Rectal smooth muscle tissue (tissue), 1 donor: ENCODE data around the gene GSC2.

Source experiments
- H3K27ac ChIP-seq: one replicate; pipeline ENCODE4 v1.7.0; 2013; ENCODE audit warnings: low read depth, low read length, inconsistent platforms
- H3K27me3 ChIP-seq: one replicate; pipeline ENCODE4 v1.7.0; 2013; ENCODE audit warnings: low read length; ENCODE audit not compliant: control insufficient read depth, insufficient read depth
- H3K36me3 ChIP-seq: one replicate; pipeline ENCODE4 v1.7.0; 2013; ENCODE audit warnings: low read length; ENCODE audit not compliant: control insufficient read depth, insufficient read depth
- H3K4me1 ChIP-seq: one replicate; pipeline ENCODE4 v1.7.0; 2013; ENCODE audit warnings: low read length; ENCODE audit not compliant: control insufficient read depth, insufficient read depth
- H3K4me3 ChIP-seq: one replicate; pipeline ENCODE4 v1.7.0; 2013; ENCODE audit warnings: low read length
- H3K9ac ChIP-seq: one replicate; pipeline ENCODE4 v1.7.0; 2013; ENCODE audit warnings: low read length

Gene GSC2

DNA sequence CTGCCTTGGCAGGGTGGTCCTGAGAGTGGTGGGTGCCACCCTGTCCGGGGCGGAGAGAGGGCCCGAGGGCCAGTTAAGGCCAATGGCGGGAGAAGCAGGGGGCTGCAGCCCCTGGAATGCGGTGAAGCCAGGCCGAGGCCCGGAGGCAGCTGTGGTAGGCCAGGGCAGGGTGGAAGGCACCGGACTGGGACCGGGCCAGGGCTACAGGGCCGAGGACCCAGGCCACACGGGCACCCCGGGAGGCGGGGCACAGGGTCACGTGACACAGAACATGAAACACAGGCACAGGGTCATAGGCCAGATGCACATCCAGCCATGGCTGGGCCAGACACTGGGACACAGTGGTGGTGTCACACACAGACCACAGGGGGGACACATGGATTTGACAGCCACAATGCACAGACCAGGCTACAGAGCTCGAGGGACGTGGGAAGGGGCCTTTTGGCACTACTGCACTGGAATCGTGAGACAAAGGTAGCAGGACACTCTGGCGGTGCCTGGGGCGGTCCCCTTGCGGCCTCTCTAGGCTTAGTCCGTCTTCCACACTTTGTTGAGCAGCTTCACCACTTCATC, 25.6 kb upstream of the GSC2 start:
- no peak overlapping the region for H3K4me3 ChIP-seq

DNA sequence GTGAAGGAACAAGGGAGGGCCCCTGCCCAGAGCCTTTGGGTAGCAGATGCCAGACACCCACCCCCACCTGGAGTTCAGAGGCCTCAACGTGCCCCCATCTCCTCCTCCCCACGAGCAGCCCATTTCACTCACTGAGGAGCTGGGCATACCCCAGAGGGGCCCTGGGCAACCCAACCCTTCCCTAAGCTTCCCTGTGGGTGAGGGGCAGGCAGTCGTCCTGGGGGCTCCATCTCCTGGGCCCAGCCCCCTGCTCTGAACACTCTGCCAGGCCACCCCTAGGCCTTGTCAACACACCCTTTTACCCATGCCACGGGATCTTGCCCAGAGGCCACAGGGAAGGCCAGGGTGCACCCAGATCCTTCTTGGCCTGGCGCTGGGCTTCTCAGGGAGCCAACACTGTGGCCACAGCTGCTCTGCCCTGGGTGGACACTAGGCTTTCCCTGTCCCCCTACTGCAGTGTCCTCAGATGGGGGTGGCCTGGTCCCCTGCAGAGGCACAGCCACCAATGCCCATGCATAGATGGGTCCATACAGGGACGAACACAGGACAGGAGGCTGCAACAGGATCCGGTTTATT, 25.0 kb upstream of the GSC2 start:
- H3K9ac ChIP-seq: no peak overlapping the region
- peaks cover 2% of the 10 kb centered on the region for H3K27me3 ChIP-seq
- H3K27ac ChIP-seq: no peak overlapping the region
- no peak overlapping the region for H3K4me3 ChIP-seq
- peaks cover 26% of the 10 kb centered on the region for H3K4me1 ChIP-seq
- peaks cover 2% of the 10 kb centered on the region for H3K36me3 ChIP-seq

More for the DNA sequence above, 25.6 kb upstream of the GSC2 start:
- H3K9ac ChIP-seq: peak overlapping the region; percentile 49
- peaks cover 2% of the 10 kb centered on the region for H3K36me3 ChIP-seq
- H3K4me1 ChIP-seq: peaks cover 23% of the 10 kb centered on the region
- no peak overlapping the region for H3K27ac ChIP-seq
- H3K27me3 ChIP-seq: no peaks in the 10 kb centered on the region

DNA sequence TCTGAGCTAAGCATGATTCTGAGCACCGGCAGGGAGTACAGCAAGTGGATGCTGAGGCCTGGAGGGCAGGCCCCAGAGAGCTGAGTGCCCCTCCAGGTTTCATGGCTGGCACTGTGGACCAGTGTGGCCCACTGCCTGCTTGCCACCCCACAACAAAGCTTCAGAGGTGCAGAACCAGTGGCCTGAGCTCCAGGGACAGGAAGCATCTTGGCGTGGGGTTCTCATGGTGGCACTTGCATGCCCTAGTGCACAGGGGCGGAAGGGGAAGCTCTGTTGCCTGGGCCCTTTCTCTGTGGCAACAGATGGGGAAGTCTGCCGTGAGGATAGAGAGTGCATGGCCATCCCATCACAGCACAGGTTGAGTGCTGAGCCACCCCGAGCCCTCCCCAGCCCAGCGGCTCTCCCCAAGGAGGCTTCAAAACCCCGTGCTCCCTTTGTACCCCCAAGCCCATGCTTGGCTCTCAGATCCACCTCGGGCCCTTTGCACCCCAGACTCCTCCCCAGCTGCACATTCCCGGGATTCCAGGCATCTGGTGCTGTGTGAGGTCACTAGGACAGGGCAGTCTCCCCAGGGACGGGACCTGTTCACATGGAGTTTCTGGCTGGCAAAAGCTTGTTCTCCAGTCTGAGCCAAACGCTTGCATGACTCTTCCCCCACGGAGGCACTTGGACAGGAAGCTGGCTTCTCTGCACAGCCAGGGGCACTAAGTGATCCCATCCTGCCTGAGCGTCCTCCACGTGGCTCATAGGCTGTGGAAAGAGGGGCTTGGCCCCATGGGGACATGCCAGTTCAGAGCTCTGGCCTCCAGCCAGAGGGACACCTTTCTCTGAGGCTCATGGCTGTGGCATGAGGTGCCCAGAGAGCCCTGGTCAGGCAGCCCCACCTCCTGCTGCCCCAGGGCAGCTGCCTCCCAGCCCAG, 24.3 kb upstream of the GSC2 start:
- Histone ChIP-seq H3K36me3 (peaks cover 2% of the 10 kb centered on the region), H3K4me3 (no peak overlapping the region), H3K27ac (no peak overlapping the region), H3K4me1 (peaks cover 22% of the 10 kb centered on the region), H3K27me3 (peaks cover 9% of the 10 kb centered on the region), H3K9ac (no peak overlapping the region)

- peaks cover 15% of the 10 kb centered on the region for H3K27me3 ChIP-seq
- no peak overlapping the region for H3K27ac ChIP-seq
- H3K4me3 ChIP-seq: peak overlapping the region; percentile 92
- no peak overlapping the region for H3K9ac ChIP-seq
- peaks cover 19% of the 10 kb centered on the region for H3K4me1 ChIP-seq
- H3K36me3 ChIP-seq: peaks cover 2% of the 10 kb centered on the region
These were observed 23.2 kb upstream of the GSC2 start for GRCh38 chr22:19173047-19174035.

GRCh38 chr22:19172213-19173046, 22.3 kb upstream of the GSC2 start:
- Histone ChIP-seq H3K4me3 (peak overlapping the region; percentile 92), H3K27ac (no peak overlapping the region), H3K36me3 (peaks cover 2% of the 10 kb centered on the region), H3K27me3 (peaks cover 20% of the 10 kb centered on the region), H3K9ac (peak overlapping the region; percentile 96), H3K4me1 (peaks cover 16% of the 10 kb centered on the region)

- H3K4me1 ChIP-seq: peaks cover 13% of the 10 kb centered on the region
- H3K27ac ChIP-seq: no peak overlapping the region
- H3K4me3 ChIP-seq: no peak overlapping the region
These were observed 19.8 kb upstream of the GSC2 start for GRCh38 chr22:19169947-19170318.

DNA sequence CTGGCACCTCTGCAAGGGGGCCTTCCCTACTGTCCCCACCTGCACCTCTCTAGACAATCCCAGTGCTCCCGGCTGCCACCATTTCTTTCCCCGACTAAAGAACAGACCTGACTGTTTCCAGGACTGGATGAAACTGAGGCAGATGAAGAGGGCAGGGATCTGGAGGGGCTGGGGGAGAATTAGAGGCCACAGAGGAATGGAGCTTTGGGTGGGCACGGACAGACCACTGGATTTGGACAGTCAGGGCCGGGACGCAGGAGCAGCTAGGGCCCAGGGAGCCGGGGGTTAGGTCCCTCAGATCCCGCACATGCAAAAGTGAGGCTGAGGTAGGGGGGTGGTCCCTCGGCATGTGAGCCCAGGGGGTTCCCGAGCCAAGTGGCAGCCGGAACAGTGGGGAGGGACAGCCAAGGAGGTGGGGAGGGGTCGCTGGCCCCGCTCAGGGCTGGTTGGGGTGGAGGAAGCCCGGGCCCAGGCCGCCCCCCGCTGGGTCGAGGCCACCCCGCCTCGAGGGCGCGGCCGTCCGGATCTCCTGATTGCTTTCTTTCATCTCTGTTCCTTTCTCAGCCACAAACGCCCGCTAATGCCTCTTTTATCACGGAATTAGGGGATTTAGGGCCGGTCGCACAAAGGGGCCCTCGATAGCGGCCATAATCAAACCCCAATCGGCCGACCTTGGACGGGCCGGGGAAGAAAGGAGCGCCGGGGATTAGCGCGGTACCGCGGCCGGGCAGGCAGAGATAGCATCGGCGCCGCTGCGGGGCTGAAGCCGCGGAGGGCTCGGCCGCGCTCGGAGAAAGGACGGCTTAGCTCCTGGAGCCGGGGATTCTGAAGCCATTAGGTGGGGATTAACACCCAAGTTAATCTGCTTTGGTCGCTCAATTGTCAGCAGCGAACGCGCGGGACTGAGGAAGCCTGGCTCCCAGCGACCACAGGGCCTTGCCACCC, 19.2 kb upstream of the GSC2 start:
- Histone ChIP-seq H3K27me3 (peaks cover 20% of the 10 kb centered on the region), H3K9ac (no peak overlapping the region), H3K4me3 (peak overlapping the region; percentile 30), H3K27ac (no peak overlapping the region), H3K36me3 (no peaks in the 10 kb centered on the region), H3K4me1 (peaks cover 13% of the 10 kb centered on the region)

More at GRCh38 chr22:19169947-19170318, 19.8 kb upstream of the GSC2 start:
- no peak overlapping the region for H3K9ac ChIP-seq
- peaks cover 20% of the 10 kb centered on the region for H3K27me3 ChIP-seq
- no peaks in the 10 kb centered on the region for H3K36me3 ChIP-seq

GRCh38 chr22:19168088-19168890, 18.2 kb upstream of the GSC2 start:
- Histone ChIP-seq H3K4me3 (no peak overlapping the region), H3K36me3 (no peaks in the 10 kb centered on the region), H3K27ac (no peak overlapping the region), H3K4me1 (peaks cover 13% of the 10 kb centered on the region), H3K9ac (no peak overlapping the region), H3K27me3 (peaks cover 20% of the 10 kb centered on the region)

GRCh38 chr22:19167106-19167869, 17.2 kb upstream of the GSC2 start:
- H3K27ac ChIP-seq: no peak overlapping the region
- no peak overlapping the region for H3K4me3 ChIP-seq
- H3K4me1 ChIP-seq: peaks cover 9% of the 10 kb centered on the region
- H3K9ac ChIP-seq: no peak overlapping the region
- no peaks in the 10 kb centered on the region for H3K36me3 ChIP-seq
- H3K27me3 ChIP-seq: peaks cover 20% of the 10 kb centered on the region
